Tibial nerve (tissue), 3 donors: ENCODE data around the gene C1orf35.

ENCODE experiments used
- CTCF ChIP-seq, 5 experiments: fragments of 200-600 bp in 3 of 5; fragments of 450-650 bp in 2 of 5; sonication (generic) in 3 of 5; IDR thresholded peaks; one replicate each; pipeline ENCODE4 v1.5.1; 2016 to 2019; ENCODE audit warnings: antibody characterized with exemption in 5 of 5, mild to moderate bottlenecking in 3 of 5, moderate library complexity in 2 of 5
- POLR2A ChIP-seq, 2 donors: fragments of 450-650 bp; IDR thresholded peaks; one replicate each; pipeline ENCODE4 v1.6.1; 2017; ENCODE audit warnings: antibody characterized with exemption in 2 of 2, mild to moderate bottlenecking in 2 of 2, moderate library complexity in 2 of 2

- TF ChIP-seq POLR2A (IDR thresholded peaks at IDR 0.05) = no peak
- no peak for TF ChIP-seq CTCF (IDR thresholded peaks at IDR 0.05)
These were observed 14.2 kb upstream of the C1orf35 start for GRCh38 chr1:228117335-228117734.
